DND-41 (cell line): ENCODE results near the gene SCAMP5.

Experiments used
- CTCF ChIP-seq: IDR thresholded peaks from 2 replicates; pipeline ENCODE4 v1.5.1; 2012; ENCODE audit warnings: borderline replicate concordance, low read length, moderate library complexity, mild to moderate bottlenecking; ENCODE audit not compliant: poor library complexity, severe bottlenecking; ENCODE audit errors: extremely low read depth
- EZH2 ChIP-seq: IDR thresholded peaks from 3 replicates; pipeline ENCODE4 v1.6.1; 2012; ENCODE audit warnings: borderline replicate concordance, low read depth, mild to moderate bottlenecking, moderate library complexity, low read length, inconsistent platforms; ENCODE audit not compliant: severe bottlenecking

GRCh38 chr15:75063338-75063737, 68.0 kb downstream of the SCAMP5 start:
- no peak for TF ChIP-seq CTCF
- TF ChIP-seq EZH2, result no peak
